ENCODE measurements around the gene GPA33. TPM values are rescaled to one million over a fixed set of nuclear protein-coding genes. Genes with fewer than 3 reads are reported as not detected.

GPA33 gene
- total and polyA plus RNA-seq, 2 experiments from 2014 or later, result 1.5 to 5.8 TPM

- Histone ChIP-seq H3K4me1 (ENCODE audit: insufficient read depth) (no peaks in the 10 kb centered on the region), H3K36me3 (replicated peaks; ENCODE audit: insufficient read depth, low read depth) (no peaks in the 10 kb centered on the region), H3K4me2 (no peak overlapping the region), H4K20me1 (ENCODE audit: insufficient read depth, poor library complexity, severe bottlenecking) (no peaks in the 10 kb centered on the region), H3K79me2 (no peaks in the 10 kb centered on the region), H3K27me3 (no peaks in the 10 kb centered on the region), H2AFZ (no peak overlapping the region), H3K9me2 (replicated peaks; ENCODE audit: insufficient read depth) (no peaks in the 10 kb centered on the region), H3K4me3 (no peak overlapping the region), H3K27ac (no peak overlapping the region), H3K9me3 (ENCODE audit: low read depth) (no peaks in the 10 kb centered on the region)
- no peak for TF ChIP-seq EZH2phosphoT487 (IDR thresholded peaks at IDR 0.05; ENCODE audit: low read depth, severe bottlenecking, unreplicated experiment)
- TF ChIP-seq CTCF (IDR thresholded peaks at IDR 0.05; ENCODE audit: poor library complexity), result peak; percentile 15
- 90% methylated on average over 17 of the region's 17 CpGs for WGBS (ENCODE audit: low lambda C conversion rate, missing lambda C conversion rate)
- no peak for DNase-seq (ENCODE audit: low spot score)
These were observed 38.4 kb upstream of the GPA33 start for GRCh38 chr1:167128261-167129227.

- Histone ChIP-seq H3K36me3 (replicated peaks; ENCODE audit: insufficient read depth, low read depth) (no peaks in the 10 kb centered on the region), H3K27me3 (no peaks in the 10 kb centered on the region), H3K79me2 (no peaks in the 10 kb centered on the region), H3K9me3 (ENCODE audit: low read depth) (no peaks in the 10 kb centered on the region), H3K4me2 (no peak overlapping the region), H2AFZ (no peak overlapping the region), H3K9me2 (replicated peaks; ENCODE audit: insufficient read depth) (no peaks in the 10 kb centered on the region), H3K4me1 (ENCODE audit: insufficient read depth) (no peaks in the 10 kb centered on the region), H3K27ac (no peak overlapping the region), H4K20me1 (ENCODE audit: insufficient read depth, poor library complexity, severe bottlenecking) (no peaks in the 10 kb centered on the region), H3K4me3 (no peak overlapping the region)
- WGBS (ENCODE audit: low lambda C conversion rate, missing lambda C conversion rate), result 87% methylated on average over 5 of the region's 5 CpGs
- TF ChIP-seq EZH2phosphoT487 (IDR thresholded peaks at IDR 0.05; ENCODE audit: low read depth, severe bottlenecking, unreplicated experiment), result no peak
- no peak for TF ChIP-seq CTCF (IDR thresholded peaks at IDR 0.05; ENCODE audit: poor library complexity)
- no peak for TF ChIP-seq EZH2 (IDR thresholded peaks at IDR 0.05; ENCODE audit: borderline replicate concordance)
- DNase-seq (ENCODE audit: low spot score), result no peak
These were observed 37.5 kb upstream of the GPA33 start for GRCh38 chr1:167127661-167128060.

GRCh38 chr1:167127236-167127635 lies 37.1 kb upstream of the GPA33 start:
- H4K20me1 ChIP-seq (ENCODE audit: insufficient read depth, poor library complexity, severe bottlenecking), result no peaks in the 10 kb centered on the region
- no peak overlapping the region for H3K27ac ChIP-seq
- no peak for TF ChIP-seq CTCF (IDR thresholded peaks at IDR 0.05; ENCODE audit: poor library complexity)
- TF ChIP-seq EZH2phosphoT487 (IDR thresholded peaks at IDR 0.05; ENCODE audit: low read depth, severe bottlenecking, unreplicated experiment), result no peak
- TF ChIP-seq EZH2 (IDR thresholded peaks at IDR 0.05; ENCODE audit: borderline replicate concordance), result no peak
- DNase-seq (ENCODE audit: low spot score), result no peak
- H3K27me3 ChIP-seq, result no peaks in the 10 kb centered on the region
- H2AFZ ChIP-seq, result no peak overlapping the region
- H3K9me2 ChIP-seq (replicated peaks; ENCODE audit: insufficient read depth), result no peaks in the 10 kb centered on the region
- H3K9me3 ChIP-seq (ENCODE audit: low read depth), result no peaks in the 10 kb centered on the region
- no peaks in the 10 kb centered on the region for H3K36me3 ChIP-seq (replicated peaks; ENCODE audit: insufficient read depth, low read depth)
- no peak overlapping the region for H3K4me3 ChIP-seq
- no peaks in the 10 kb centered on the region for H3K79me2 ChIP-seq
- H3K4me2 ChIP-seq, result no peak overlapping the region
- WGBS (ENCODE audit: low lambda C conversion rate, missing lambda C conversion rate), result 97% methylated on average over 5 of the region's 5 CpGs
- no peaks in the 10 kb centered on the region for H3K4me1 ChIP-seq (ENCODE audit: insufficient read depth)
